ENCODE data around the gene CCDC192.

CCDC192 gene

DNA sequence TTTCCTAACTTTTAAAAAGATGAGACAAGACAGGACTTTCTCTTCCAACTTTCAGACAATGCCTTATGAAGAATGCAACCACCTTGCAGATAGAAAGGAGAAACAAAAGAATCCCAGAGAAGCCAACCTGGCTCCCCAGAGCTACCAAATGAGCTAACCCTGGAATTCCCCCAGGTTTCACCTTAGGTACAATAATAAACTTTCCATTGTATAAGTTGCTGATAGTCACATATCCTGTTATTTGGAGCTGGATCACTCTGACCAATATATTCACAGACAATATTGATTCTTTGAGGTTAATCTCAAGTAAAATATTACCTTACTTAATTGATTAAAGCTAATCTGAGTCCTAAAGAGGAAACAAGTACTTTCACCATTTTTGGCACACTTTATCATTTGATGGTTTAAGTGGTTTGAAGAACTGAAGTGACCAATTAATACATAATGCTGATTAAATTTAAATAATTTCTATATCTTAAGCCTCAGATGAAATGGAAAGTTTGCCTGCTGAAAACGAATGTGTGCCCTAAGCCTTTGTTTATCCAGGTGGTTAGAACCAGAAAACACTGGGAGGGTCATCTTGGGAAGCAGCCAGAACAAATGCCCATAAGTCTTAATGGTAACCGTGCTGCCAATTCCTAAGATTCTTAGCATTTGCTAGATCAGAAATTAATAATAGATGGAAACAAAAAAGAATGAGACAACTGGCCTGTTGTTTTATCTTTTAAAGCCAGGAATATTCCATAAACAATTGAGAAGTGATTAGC is 220.8 kb downstream of the CCDC192 start:
- DNase-seq (ENCODE audit: low spot score) = no peak

- DNase-seq (ENCODE audit: low spot score) = no peak
Measured at GRCh38 chr5:127924606-127925005, 221.4 kb downstream of the CCDC192 start.

DNA sequence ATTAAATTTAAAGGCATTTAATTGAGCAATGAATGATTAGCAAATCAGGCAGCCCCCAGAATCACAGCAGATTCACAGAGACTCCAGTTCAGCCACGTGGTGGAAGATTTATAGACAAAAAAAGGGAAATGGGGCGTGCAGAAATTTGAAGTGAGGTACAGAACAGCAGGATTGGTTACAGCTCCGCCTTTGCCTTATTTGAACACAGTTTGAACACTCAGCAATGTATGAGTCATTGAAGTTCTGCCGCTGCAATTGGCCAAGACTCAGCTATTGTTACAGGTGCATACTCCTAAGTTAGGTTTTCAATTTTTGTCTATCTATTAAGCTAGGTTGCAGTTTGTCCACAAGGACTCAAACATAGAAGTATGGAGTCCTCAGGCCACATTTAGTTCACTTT is 222.7 kb downstream of the CCDC192 start:
- no peak for DNase-seq (ENCODE audit: low spot score)

DNA sequence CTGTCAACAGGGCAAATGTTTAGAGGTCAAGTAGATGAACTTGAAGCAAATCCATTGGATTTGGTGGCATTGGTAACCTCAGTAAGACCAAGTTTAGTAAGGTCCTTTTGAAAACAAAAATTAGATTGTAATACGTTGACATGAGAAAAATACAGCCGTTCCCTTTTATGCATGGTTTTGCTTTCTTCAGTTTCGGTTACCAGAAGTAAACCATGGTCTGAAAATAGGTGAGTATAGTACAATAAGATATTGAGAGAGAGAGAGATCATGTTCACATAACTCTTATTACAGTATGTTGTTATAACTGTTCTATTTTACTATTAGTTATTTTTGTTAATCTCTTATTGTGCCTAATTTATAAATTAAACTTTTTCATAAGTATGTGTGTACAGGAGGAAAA is 223.8 kb downstream of the CCDC192 start:
- DNase-seq (ENCODE audit: low spot score) = no peak

DNA sequence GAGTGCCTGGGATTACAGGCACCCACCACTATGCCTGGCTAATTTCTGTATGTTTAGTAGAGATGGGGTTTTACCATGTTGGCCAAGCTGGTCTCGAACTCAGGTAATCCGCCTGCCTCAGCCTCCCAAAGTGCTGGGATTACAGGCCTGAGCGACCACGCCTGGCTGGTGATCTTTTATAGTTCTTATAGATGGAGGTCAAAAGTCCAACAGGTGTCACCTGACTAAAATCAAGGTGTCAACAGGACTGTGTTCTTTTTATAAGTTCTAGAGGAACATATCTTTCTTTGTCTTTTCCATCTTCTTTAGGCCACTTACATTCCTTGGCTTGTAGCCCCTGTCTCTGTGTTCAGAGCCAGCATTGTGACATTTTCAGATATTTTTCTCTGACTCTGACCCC is 224.9 kb downstream of the CCDC192 start:
- no peak for DNase-seq (ENCODE audit: low spot score)

- no peak for DNase-seq (ENCODE audit: low spot score)
Measured at GRCh38 chr5:127930311-127930710, 227.1 kb downstream of the CCDC192 start.

- DNase-seq (ENCODE audit: low spot score) = no peak
Measured at GRCh38 chr5:127931396-127931795, 228.2 kb downstream of the CCDC192 start.

DNA sequence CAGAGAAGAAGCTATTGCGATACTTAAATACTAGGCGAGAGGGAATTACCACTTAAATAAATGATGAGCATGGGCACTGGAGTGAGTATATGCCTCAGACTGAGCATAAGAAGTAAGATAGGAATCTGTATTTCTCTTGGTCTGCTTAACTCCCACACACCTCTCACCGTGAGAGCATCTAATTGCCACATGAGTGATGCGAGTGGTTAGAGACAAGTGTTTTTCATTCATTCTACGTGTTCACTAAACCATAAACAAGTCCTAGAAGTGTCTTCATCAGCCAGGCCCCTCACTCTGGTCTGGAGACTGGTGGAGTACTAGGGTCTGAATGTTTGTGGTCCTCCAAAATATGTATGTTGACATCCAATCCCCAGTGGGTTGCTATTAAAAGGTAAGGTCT is 230.2 kb downstream of the CCDC192 start:
- no peak for DNase-seq (ENCODE audit: low spot score)

GRCh38 chr5:127934791-127935256 is 231.6 kb downstream of the CCDC192 start:
- no peak for DNase-seq (ENCODE audit: low spot score)

DNA sequence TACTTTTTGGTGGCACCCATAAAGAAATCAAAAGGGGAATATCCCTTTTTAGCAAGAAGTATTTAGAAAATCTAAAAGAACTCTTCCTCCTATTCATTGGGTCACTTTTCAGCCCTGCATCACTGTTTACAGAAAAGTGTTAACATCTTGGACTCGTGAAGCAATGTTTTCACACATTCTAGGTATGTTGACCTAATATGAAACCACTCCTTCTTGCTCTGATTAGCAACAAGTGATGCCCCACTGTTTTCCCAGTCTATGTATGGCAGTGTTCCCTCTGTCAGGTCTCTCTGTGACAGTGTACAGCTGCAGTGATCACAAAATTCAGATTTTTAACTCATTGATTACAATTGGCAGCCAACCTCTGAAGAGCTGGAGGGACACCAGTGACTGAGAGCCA is 232.2 kb downstream of the CCDC192 start:
- DNase-seq (ENCODE audit: low spot score) = no peak

DNA sequence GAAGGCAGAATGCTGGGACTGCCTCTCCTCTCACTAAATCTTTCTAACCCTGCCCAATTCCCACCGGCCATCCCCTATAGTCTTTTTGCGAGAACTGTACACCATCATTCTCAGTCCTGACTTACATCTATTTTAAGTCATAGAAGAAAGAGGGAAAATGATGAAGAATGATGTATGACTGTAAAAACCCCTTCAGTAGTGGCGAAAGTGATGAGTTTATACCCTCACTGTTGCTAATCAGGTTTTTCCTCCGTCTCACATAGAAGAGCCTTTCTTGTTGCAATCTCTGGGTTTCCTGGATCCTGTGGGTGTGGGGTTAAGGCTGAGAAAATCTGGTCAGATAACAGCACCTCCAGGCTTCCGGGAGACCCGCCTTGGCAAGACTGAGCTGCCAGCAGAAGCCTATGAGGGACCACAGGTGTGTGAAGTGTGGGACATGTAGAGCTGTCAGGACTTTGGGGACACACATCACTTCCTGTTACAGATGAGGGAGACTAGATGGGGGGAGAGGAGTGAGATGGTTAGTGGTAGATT is 233.3 kb downstream of the CCDC192 start:
- DNase-seq (ENCODE audit: low spot score) = no peak

GRCh38 chr5:127938746-127939145 is 235.6 kb downstream of the CCDC192 start:
- no peak for DNase-seq (ENCODE audit: low spot score)

DNA sequence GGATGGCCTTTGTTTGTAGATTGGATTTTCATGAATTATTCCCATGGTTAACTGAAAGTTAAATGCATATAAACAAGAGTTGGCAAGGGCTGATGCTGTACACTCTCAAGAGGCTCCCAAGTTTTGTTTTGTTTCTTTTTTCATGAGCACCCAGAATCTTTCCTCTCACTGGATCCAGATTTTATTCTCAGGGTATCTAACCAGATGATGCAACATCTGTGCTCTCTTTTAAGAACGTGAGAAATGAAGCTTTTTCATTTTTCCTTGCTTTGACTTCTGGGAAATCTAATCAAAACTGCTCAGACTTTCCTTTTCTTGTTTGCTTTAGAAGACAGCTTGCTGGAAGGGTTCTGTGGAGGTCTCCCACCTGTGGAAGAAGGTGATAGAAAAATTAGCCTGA is 237.7 kb downstream of the CCDC192 start:
- DNase-seq (ENCODE audit: low spot score) = no peak

- DNase-seq (ENCODE audit: low spot score) = peak; percentile 43
Measured at GRCh38 chr5:127941646-127942045, 238.5 kb downstream of the CCDC192 start.

DNA sequence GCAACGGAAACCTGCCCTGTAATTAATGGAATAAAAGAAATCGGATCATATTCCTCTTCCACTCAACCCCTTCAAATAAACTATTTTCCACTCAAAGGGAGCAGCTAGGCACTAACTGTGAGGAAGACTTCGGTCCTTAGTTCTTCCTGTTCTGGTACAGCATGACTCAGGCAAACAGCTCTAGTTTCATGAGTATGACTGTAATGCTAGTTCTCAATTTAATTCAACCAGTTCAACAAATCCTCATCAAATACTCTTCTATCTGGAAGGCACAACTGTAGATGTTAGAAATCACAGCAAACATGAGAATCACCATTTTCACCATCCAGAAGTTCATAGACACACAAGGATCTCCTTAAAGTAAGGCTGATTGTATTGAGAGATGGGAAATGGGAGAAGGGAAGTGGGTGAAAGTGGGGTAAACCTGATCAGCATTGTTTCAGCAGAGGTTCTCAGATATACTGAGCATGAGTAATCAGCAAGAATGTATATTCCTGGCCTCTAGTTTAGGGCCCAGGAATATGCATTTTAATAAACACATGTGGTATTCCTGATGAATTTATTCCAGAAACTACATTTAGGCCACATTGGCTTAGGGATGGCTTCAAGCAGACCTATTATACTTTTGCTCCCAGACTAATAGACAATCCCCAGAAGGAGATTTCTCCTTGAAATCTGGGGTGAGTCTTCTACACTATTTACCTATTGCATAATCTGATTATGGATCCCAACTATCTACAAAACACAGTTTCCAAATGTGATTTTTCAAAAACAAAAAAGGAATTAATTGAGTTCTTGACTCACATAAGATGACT is 239.3 kb downstream of the CCDC192 start:
- DNase-seq (ENCODE audit: low spot score) = no peak

GRCh38 chr5:127943061-127943371 is 239.8 kb downstream of the CCDC192 start:
- DNase-seq (ENCODE audit: low spot score) = no peak

DNA sequence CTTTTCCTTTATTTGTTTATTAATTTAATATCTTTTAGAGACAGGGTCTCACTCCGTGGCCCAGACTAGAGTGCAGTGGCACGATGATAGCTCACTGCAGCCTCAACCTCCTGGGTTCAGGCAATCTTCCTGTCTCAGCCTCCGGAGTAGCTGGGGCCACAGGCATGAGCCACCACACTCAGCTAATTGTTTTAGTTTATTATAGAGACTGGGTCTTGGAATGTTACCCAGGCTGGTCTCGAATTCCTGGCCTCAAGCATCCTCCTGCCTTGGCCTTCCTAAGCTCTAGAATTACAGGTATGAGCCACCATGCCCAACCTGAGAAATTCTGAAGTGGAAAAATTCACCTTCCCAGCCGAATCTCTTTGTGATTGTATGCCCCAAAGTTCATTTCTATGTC is 240.9 kb downstream of the CCDC192 start:
- no peak for DNase-seq (ENCODE audit: low spot score)

DNA sequence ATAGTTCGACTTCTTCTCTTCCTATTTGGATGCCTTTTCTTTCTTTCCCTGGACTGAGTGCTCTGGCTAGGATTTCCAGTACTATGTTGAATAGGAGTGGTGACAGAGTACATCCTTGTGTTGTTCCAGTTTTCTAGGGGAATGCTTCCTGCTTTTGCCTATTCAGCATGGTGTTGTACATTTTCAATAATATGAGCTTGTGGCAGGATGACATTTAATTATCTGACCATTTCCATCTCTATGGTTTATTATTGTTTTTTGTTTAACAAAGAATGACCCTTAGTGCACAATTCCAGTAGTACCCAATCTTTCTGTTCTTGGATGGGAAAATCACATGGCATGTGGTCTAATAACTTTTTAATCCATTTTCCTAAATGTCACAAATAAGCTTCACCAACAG is 244.8 kb downstream of the CCDC192 start:
- DNase-seq (ENCODE audit: low spot score) = no peak

DNA sequence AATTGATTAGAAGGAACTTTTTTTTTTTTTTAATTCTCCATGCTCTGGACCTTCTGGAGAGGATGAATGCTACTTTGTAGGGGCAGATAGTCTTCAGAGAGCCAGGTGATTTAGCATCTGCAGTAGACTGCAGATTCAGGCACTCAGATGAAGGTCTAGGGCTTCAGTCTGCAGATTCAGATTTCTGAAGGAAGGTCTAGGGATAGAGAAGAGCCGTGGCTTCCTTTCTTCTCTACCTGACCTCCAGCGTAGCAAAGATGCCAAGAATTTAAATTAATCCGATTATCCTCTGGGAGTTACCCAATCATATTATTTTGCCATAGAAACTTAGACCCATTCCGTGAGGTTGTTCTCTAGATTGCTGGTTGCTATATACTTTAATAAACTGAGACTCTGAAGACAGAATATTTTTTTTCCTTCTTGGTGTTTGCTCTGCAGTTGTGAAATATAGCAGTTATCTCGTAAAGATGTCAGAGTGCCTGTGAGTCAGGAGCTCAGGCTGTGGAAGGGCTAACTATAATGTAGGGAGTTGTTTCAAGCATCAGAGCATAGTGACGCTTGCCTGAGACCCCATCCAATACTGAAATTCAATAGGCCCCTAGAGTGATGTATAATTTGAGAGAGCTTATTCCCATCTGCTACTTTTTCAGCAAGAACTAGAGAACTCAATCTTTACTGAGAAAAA is 247.7 kb downstream of the CCDC192 start:
- DNase-seq (ENCODE audit: low spot score) = no peak

GRCh38 chr5:127951791-127952190 is 248.6 kb downstream of the CCDC192 start:
- no peak for DNase-seq (ENCODE audit: low spot score)

DNA sequence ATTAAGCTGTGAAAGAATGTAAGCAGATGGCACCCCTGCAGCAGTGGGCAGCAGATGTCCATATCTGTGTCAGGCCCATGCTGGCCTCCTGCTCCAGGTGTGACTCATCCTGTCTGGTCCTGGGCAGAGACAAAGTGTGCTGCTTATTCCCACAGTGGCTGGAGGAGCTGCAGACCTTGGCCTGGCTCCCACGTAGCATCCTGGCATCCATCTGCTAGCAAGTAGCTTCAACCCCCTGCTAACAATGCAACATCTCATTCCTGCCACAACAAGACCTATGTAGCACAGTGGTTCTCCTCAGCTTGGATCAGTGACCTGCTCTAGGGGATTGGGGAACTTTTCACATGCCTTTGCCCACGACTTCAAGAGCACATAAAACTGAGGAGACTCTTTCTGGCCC is 254.0 kb downstream of the CCDC192 start:
- no peak for DNase-seq (ENCODE audit: low spot score)

DNA sequence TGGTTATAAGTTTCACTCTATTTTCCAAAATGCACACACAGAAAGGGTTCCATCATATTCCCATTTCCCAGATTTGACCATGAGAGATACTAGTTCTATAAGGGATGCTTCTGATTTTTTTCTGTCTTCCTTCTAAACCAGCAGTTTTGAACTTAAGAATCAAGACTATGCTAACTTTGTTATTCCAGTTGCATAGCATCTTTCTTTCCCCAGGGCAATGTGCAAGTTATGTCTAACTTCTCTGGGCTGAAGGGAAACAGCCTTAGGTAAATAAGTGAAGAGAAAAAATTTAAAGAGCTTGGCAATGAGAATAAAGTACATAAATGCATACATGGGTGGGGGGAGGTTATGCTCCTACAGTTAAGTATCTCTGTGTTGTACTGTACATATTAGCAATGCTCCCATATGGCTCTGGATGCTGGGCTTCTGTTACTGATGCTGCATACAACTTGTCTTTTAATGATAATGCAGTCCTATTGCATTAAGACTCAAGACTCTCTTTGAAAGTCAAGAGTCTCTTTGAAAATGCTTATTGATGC is 254.6 kb downstream of the CCDC192 start:
- no peak for DNase-seq (ENCODE audit: low spot score)

All from hepatic stellate cell (primary cell).